Activated CD8-positive, alpha-beta memory T cell treated with anti-CD3 and anti-CD28 coated beads for 36 hours (primary cell): Measurements from ENCODE around the gene TXNRD1. TPM values are rescaled to one million over a fixed set of nuclear protein-coding genes. Genes with fewer than 3 reads are reported as not detected.

ENCODE experiments used
- CTCF ChIA-PET: fragments of 350-600 bp; sonication (Branson Sonifier 250); formaldehyde crosslinking; loops from one replicate; lab custom pipeline; 2021; ENCODE audit warnings: antibody characterized with exemption; lab: Charles Lee
- POLR2A ChIA-PET: fragments of 350-600 bp; sonication (Branson Sonifier 250); formaldehyde crosslinking; loops from one replicate; lab custom pipeline; 2021; ENCODE audit warnings: antibody characterized with exemption; lab: Charles Lee
- total RNA-seq, 2 experiments: library from RNA; stranded (reverse); gene quantifications; one replicate each; pipeline ENCODE4 v1.2.3, GENCODE V29; 2021

TXNRD1 gene
- total RNA-seq, 2 experiments from 2014 or later = 112 to 120 TPM

- CTCF ChIA-PET = no interaction called here
- POLR2A ChIA-PET = interaction anchor here (0.7 kb wide), 2 partner anchors 50 to 363 kb away, joined by 4 to 5 read pairs; no protein-coding TSS in a partner anchor
Observed at GRCh38 chr12:104188534-104188933, 27.0 kb upstream of the TXNRD1 start.

- CTCF ChIA-PET = no interaction called here
- POLR2A ChIA-PET = no interaction called here
Observed at GRCh38 chr12:104189915-104190555, 25.5 kb upstream of the TXNRD1 start.

GRCh38 chr12:104190641-104191176 is 24.9 kb upstream of the TXNRD1 start:
- ChIA-PET POLR2A (interaction anchor here (0.7 kb wide), 1 partner anchor 118 kb away, joined by 3 read pairs; no protein-coding TSS in a partner anchor), CTCF (interaction anchor here (1.0 kb wide), 1 partner anchor 168 kb away, joined by 4 read pairs; no protein-coding TSS in a partner anchor)

GRCh38 chr12:104197264-104197663 is 18.3 kb upstream of the TXNRD1 start:
- ChIA-PET POLR2A (no interaction called here), CTCF (no interaction called here)

- POLR2A ChIA-PET = no interaction called here
- CTCF ChIA-PET = interaction anchor here (0.7 to 1.0 kb wide), 4 partner anchors 25 to 855 kb away, joined by 3 to 4 read pairs (median 4); no protein-coding TSS in a partner anchor
Observed at GRCh38 chr12:104199964-104200363, 15.6 kb upstream of the TXNRD1 start.

GRCh38 chr12:104201238-104202001 is 14.2 kb upstream of the TXNRD1 start:
- ChIA-PET CTCF (interaction anchor here (0.7 kb wide), 1 partner anchor 466 kb away, joined by 3 read pairs; no protein-coding TSS in a partner anchor), POLR2A (no interaction called here)

GRCh38 chr12:104204690-104205480 is 10.7 kb upstream of the TXNRD1 start:
- ChIA-PET POLR2A (no interaction called here), CTCF (interaction anchor here (1.1 to 1.3 kb wide), 2 partner anchors 71 to 154 kb away, joined by 3 read pairs; no protein-coding TSS in a partner anchor)

- ChIA-PET CTCF (no interaction called here), POLR2A (no interaction called here)
Observed at GRCh38 chr12:104207416-104208205, 8.0 kb upstream of the TXNRD1 start.

GRCh38 chr12:104212516-104212915 is 3.1 kb upstream of the TXNRD1 start:
- CTCF ChIA-PET = no interaction called here
- POLR2A ChIA-PET = no interaction called here

- ChIA-PET POLR2A (no interaction called here), CTCF (no interaction called here)
Observed at GRCh38 chr12:104213952-104214351, 1.6 kb upstream of the TXNRD1 start.

GRCh38 chr12:104216521-104216924 is 944 bp downstream of the TXNRD1 start:
- POLR2A ChIA-PET = interaction anchor here (1.3 kb wide), 1 partner anchor 71 kb away, joined by 5 read pairs; no protein-coding TSS in a partner anchor
- CTCF ChIA-PET = interaction anchor here (0.7 to 2.0 kb wide), 3 partner anchors 15 to 657 kb away, joined by 3 to 5 read pairs (median 3); no protein-coding TSS in a partner anchor

- ChIA-PET POLR2A (interaction anchor here (2.2 kb wide), 1 partner anchor 70 kb away, joined by 6 read pairs; no protein-coding TSS in a partner anchor), CTCF (interaction anchor here (1.3 kb wide), 1 partner anchor 69 kb away, joined by 3 read pairs; no protein-coding TSS in a partner anchor)
Observed at GRCh38 chr12:104218506-104218905, 2.9 kb downstream of the TXNRD1 start.

- CTCF ChIA-PET = interaction anchor here (1.3 kb wide), 1 partner anchor 68 kb away, joined by 3 read pairs; no protein-coding TSS in a partner anchor
- POLR2A ChIA-PET = interaction anchor here (2.2 kb wide), 1 partner anchor 70 kb away, joined by 6 read pairs; no protein-coding TSS in a partner anchor
Observed at GRCh38 chr12:104218935-104219334, 3.4 kb downstream of the TXNRD1 start.

- ChIA-PET POLR2A (interaction anchor here (1.5 to 2.2 kb wide), 2 partner anchors 67 to 69 kb away, joined by 6 to 7 read pairs; no protein-coding TSS in a partner anchor), CTCF (interaction anchor here (0.7 to 1.3 kb wide), 3 partner anchors 48 to 68 kb away, joined by 3 read pairs; no protein-coding TSS in a partner anchor)
Observed at GRCh38 chr12:104219361-104219892, 3.8 kb downstream of the TXNRD1 start.

GRCh38 chr12:104219908-104220404 is 4.4 kb downstream of the TXNRD1 start:
- ChIA-PET CTCF (interaction anchor here (0.7 to 0.8 kb wide), 2 partner anchors 47 to 67 kb away, joined by 3 read pairs; no protein-coding TSS in a partner anchor), POLR2A (interaction anchor here (1.5 kb wide), 1 partner anchor 67 kb away, joined by 7 read pairs; no protein-coding TSS in a partner anchor)

GRCh38 chr12:104220931-104221330 is 5.4 kb downstream of the TXNRD1 start:
- POLR2A ChIA-PET = interaction anchor here (0.6 to 1.5 kb wide), 2 partner anchors 66 to 78 kb away, joined by 7 to 9 read pairs; no protein-coding TSS in a partner anchor
- CTCF ChIA-PET = no interaction called here

- ChIA-PET POLR2A (no interaction called here), CTCF (no interaction called here)
Observed at GRCh38 chr12:104222976-104223375, 7.4 kb downstream of the TXNRD1 start.
